Measurements from ENCODE around the gene CSMD2. TPM values are rescaled to one million over a fixed set of nuclear protein-coding genes. Genes with fewer than 3 reads are reported as not detected.

The CSMD2 gene
- total RNA-seq, 1 donor from 2014 or later: 0.52 TPM

DNA sequence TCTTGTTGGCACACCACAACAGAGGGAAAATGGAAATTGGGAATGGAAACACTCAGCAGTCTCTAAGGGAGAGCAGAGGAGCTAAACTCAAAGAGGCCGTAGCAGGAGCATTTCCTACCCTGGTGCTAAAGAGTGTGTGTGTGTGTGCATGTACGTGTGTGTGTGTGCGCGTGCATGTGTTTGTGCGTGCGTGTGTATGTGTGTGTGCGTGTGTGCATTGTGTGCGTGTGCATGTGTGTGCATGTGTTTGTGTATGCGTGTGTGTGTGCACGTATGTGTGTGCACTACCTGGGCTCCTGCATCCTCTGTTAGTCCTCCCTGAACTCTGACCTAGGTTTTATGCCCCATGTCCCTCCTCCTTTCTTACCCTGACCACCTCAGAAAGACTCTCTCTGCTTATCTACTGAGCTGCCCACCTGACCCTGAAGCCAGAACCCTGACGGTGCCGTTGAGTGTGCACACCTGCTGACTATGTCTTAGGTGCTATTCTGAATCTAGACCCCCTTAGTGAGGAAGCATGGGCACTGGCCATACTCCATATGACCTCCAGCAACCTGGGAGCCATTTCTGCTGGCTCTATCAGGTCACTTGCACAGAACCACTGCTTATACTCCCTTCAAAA lies 458.3 kb downstream of the CSMD2 start:
- Histone ChIP-seq H3K36me3 (ENCODE audit: control insufficient read depth in 3 of 3, insufficient read depth in 3 of 3, low read length in 3 of 3) (no peaks in the 10 kb centered on the region), H3K9ac (ENCODE audit: low read depth in 1 of 3, low read length in 3 of 3) (no peak overlapping the region), H3K4me1 (ENCODE audit: control insufficient read depth in 3 of 3, insufficient read depth in 3 of 3, low read length in 3 of 3) (no peaks in the 10 kb centered on the region), H3K4me3 (ENCODE audit: low read length in 3 of 3) (no peak overlapping the region), H3K9me3 (ENCODE audit: control insufficient read depth in 3 of 3, low read length in 3 of 3) (no peaks in the 10 kb centered on the region), H3K27me3 (ENCODE audit: control insufficient read depth in 3 of 3, insufficient read depth in 3 of 3, low read length in 3 of 3) (peaks cover 0 to 8% (median 0%) of the 10 kb centered on the region in 3 donors), H3K27ac (ENCODE audit: low read depth, low read length) (no peak overlapping the region)

GRCh38 chr1:33703464-33703863 lies 461.6 kb downstream of the CSMD2 start:
- H3K27ac ChIP-seq (ENCODE audit: low read depth, low read length): no peak overlapping the region
- peaks cover 0 to 8% (median 6%) of the 10 kb centered on the region in 3 donors for H3K27me3 ChIP-seq (ENCODE audit: control insufficient read depth in 3 of 3, insufficient read depth in 3 of 3, low read length in 3 of 3)
- H3K4me3 ChIP-seq (ENCODE audit: low read length in 3 of 3): no peak overlapping the region
- no peaks in the 10 kb centered on the region for H3K4me1 ChIP-seq (ENCODE audit: control insufficient read depth in 3 of 3, insufficient read depth in 3 of 3, low read length in 3 of 3)
- no peak overlapping the region for H3K9ac ChIP-seq (ENCODE audit: low read depth in 1 of 3, low read length in 3 of 3)
- H3K9me3 ChIP-seq (ENCODE audit: control insufficient read depth in 3 of 3, low read length in 3 of 3): no peaks in the 10 kb centered on the region
- H3K36me3 ChIP-seq (ENCODE audit: control insufficient read depth in 3 of 3, insufficient read depth in 3 of 3, low read length in 3 of 3): no peaks in the 10 kb centered on the region

DNA sequence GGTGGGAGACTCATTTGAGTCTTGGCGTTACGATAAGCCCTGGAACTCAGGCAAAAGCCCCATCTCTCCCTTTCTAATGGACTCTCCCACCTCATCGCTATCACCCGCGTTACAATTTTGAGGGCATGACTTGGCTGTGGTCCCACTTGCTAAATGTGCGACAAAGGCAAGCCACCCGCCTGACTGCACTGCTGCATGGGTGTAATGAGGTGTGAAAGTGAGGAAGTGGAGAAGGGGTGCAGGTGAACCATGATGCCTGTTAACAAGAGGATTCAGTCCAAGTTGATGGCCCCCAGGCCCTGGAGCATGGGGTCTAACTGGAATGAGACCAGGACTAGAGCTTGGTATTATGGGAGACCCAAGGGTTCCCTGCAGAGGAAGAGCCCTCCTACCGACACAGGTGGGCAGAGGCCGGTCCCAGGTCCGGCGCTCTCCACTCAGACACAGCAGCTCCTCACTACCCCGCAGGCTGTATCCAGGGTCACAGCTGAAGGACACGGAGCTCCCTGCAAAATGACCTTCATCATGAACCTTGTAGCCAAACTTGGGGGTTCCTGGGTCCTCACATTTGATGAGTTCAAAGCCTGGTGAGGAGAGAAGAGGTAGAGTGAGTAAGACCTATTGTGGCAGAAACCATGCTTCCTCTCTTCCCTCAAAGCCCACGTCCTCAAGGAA lies 466.5 kb downstream of the CSMD2 start:
- no peaks in the 10 kb centered on the region for H3K36me3 ChIP-seq (ENCODE audit: control insufficient read depth in 3 of 3, insufficient read depth in 3 of 3, low read length in 3 of 3)
- no peaks in the 10 kb centered on the region for H3K9me3 ChIP-seq (ENCODE audit: control insufficient read depth in 3 of 3, low read length in 3 of 3)
- no peaks in the 10 kb centered on the region for H3K4me1 ChIP-seq (ENCODE audit: control insufficient read depth in 3 of 3, insufficient read depth in 3 of 3, low read length in 3 of 3)
- no peak overlapping the region for H3K4me3 ChIP-seq (ENCODE audit: low read length in 3 of 3)
- peaks cover 4 to 18% (median 7%) of the 10 kb centered on the region in 3 donors for H3K27me3 ChIP-seq (ENCODE audit: control insufficient read depth in 3 of 3, insufficient read depth in 3 of 3, low read length in 3 of 3)
- H3K27ac ChIP-seq (ENCODE audit: low read depth, low read length): no peak overlapping the region
- no peak overlapping the region for H3K9ac ChIP-seq (ENCODE audit: low read depth in 1 of 3, low read length in 3 of 3)

DNA sequence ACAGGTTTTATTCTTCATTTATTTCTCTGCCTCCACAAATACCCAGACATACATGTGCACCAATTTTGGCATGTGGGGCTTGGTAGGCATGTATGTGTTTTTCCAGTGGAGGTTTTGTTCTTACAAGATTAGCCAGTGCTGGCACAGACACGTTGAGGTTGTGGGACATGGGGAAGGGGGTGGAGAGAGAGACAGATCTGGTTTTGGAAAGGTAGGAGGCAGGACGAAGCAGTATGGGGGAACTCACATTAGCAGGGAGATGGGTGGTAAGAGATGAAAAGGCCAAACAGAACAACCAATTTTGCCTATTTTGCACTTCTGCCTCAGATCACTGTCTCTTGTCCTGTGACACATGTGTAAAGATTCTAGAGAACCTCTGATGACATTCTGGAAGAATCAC lies 467.2 kb downstream of the CSMD2 start:
- Histone ChIP-seq H3K27ac (ENCODE audit: low read depth, low read length) (no peak overlapping the region), H3K36me3 (ENCODE audit: control insufficient read depth in 3 of 3, insufficient read depth in 3 of 3, low read length in 3 of 3) (no peaks in the 10 kb centered on the region), H3K9me3 (ENCODE audit: control insufficient read depth in 3 of 3, low read length in 3 of 3) (no peaks in the 10 kb centered on the region), H3K27me3 (ENCODE audit: control insufficient read depth in 3 of 3, insufficient read depth in 3 of 3, low read length in 3 of 3) (peaks cover 4 to 18% (median 7%) of the 10 kb centered on the region in 3 donors), H3K4me1 (ENCODE audit: control insufficient read depth in 3 of 3, insufficient read depth in 3 of 3, low read length in 3 of 3) (no peaks in the 10 kb centered on the region), H3K4me3 (ENCODE audit: low read length in 3 of 3) (no peak overlapping the region), H3K9ac (ENCODE audit: low read depth in 1 of 3, low read length in 3 of 3) (no peak overlapping the region)

- H3K4me3 ChIP-seq (ENCODE audit: low read length in 3 of 3): no peak overlapping the region
- H3K4me1 ChIP-seq (ENCODE audit: control insufficient read depth in 3 of 3, insufficient read depth in 3 of 3, low read length in 3 of 3): no peaks in the 10 kb centered on the region
- H3K9me3 ChIP-seq (ENCODE audit: control insufficient read depth in 3 of 3, low read length in 3 of 3): no peaks in the 10 kb centered on the region
- peaks cover 4 to 18% (median 7%) of the 10 kb centered on the region in 3 donors for H3K27me3 ChIP-seq (ENCODE audit: control insufficient read depth in 3 of 3, insufficient read depth in 3 of 3, low read length in 3 of 3)
- H3K9ac ChIP-seq (ENCODE audit: low read depth in 1 of 3, low read length in 3 of 3): no peak overlapping the region
- no peaks in the 10 kb centered on the region for H3K36me3 ChIP-seq (ENCODE audit: control insufficient read depth in 3 of 3, insufficient read depth in 3 of 3, low read length in 3 of 3)
- no peak overlapping the region for H3K27ac ChIP-seq (ENCODE audit: low read depth, low read length)
Measured at GRCh38 chr1:33696962-33697361, 468.1 kb downstream of the CSMD2 start.

DNA sequence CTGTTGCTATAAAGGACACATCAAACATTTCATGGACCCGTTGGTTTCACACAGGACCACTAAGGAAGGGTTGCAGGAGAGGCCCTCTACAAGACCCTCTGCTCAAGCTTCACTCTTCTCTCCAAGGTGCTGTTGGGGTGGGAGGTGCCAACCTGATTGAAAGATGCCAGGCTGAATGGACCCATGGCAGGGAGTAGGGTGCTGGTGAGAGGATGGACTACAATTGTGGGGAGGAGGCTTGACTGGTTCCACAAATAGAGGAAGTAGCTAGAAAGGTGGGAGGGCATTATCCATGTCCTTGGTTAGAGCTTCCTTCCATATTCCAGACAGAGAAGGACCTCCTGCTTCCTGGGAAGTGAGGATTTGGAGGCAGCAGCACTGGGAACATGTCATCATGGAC lies 468.7 kb downstream of the CSMD2 start:
- Histone ChIP-seq H3K4me1 (ENCODE audit: control insufficient read depth in 3 of 3, insufficient read depth in 3 of 3, low read length in 3 of 3) (no peaks in the 10 kb centered on the region), H3K36me3 (ENCODE audit: control insufficient read depth in 3 of 3, insufficient read depth in 3 of 3, low read length in 3 of 3) (no peaks in the 10 kb centered on the region), H3K9ac (ENCODE audit: low read depth in 1 of 3, low read length in 3 of 3) (no peak overlapping the region), H3K9me3 (ENCODE audit: control insufficient read depth in 3 of 3, low read length in 3 of 3) (no peaks in the 10 kb centered on the region), H3K27me3 (ENCODE audit: control insufficient read depth in 3 of 3, insufficient read depth in 3 of 3, low read length in 3 of 3) (peaks cover 4 to 18% (median 7%) of the 10 kb centered on the region in 3 donors), H3K27ac (ENCODE audit: low read depth, low read length) (no peak overlapping the region), H3K4me3 (ENCODE audit: low read length in 3 of 3) (no peak overlapping the region)

DNA sequence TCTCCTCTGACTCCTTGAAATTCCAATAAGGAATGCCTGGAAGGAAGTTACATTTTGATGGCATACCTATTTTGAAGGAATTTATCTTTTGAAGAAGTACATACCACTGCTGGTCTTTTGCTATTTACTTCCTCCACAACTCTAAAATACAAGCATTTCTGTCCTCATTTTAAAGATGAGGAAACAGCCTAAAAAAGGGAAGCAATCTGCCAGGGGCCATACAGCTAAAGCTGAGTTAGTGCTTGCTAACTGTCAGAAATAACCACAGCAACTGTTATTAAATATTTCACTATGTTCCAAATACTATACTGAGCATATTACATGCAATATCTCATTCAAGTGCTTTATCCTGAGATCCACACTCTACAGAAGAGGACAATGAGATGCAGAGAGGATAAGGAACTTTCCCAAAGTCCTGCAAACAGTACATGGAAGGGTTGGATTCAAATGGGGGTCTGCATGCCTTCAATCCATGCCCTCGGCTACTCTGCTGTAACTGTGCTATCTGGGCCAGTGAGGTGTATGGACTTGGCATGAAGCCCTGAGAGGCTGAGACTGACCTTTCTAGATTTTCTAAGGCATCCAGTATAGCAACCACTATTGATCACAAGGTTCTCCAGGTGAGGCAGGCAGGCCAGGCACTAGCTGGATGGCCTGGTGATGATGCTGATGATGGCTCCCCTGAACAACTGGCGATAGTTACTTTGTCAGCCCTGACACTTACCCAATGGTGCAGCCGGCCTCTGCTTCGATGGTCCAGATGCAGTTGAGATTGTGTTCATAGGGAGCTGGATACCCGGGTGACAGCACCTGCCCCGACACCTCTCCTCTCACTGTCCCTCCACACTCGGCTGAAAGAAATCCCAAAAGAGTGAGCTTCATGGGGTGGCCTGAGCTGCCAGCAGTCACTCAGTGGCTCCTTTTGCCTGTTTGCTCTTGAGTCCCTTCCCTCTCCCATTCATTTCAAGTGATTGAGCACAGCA lies 472.5 kb downstream of the CSMD2 start:
- Histone ChIP-seq H3K9ac (ENCODE audit: low read depth in 1 of 3, low read length in 3 of 3) (no peak overlapping the region), H3K27me3 (ENCODE audit: control insufficient read depth in 3 of 3, insufficient read depth in 3 of 3, low read length in 3 of 3) (peaks cover 4 to 13% (median 12%) of the 10 kb centered on the region in 3 donors)

DNA sequence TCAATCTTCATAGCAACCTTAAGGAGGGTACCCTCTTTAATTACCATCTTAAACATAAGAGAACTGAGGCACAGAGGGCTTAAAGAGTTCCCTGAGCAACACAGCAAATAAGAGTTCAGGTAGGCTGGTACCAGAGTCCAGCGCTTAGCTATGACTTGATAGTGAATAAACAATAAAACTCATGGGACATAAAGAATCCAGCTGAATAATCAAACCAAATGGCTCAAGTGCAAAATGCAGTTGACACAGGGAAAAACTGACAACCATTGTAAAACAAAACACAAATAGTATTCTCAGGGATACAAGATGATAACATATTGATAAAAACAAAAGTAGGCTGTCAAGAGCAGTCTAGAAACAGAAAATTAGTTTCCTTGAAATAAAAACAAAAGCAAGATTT lies 478.0 kb downstream of the CSMD2 start:
- Histone ChIP-seq H3K27ac (ENCODE audit: low read depth, low read length) (no peak overlapping the region), H3K4me3 (ENCODE audit: low read length in 3 of 3) (no peak overlapping the region), H3K4me1 (ENCODE audit: control insufficient read depth in 3 of 3, insufficient read depth in 3 of 3, low read length in 3 of 3) (no peaks in the 10 kb centered on the region), H3K36me3 (ENCODE audit: control insufficient read depth in 3 of 3, insufficient read depth in 3 of 3, low read length in 3 of 3) (no peaks in the 10 kb centered on the region), H3K9ac (ENCODE audit: low read depth in 1 of 3, low read length in 3 of 3) (no peak overlapping the region), H3K27me3 (ENCODE audit: control insufficient read depth in 3 of 3, insufficient read depth in 3 of 3, low read length in 3 of 3) (peaks cover 5 to 22% (median 14%) of the 10 kb centered on the region in 3 donors), H3K9me3 (ENCODE audit: control insufficient read depth in 3 of 3, low read length in 3 of 3) (no peaks in the 10 kb centered on the region)

More for the DNA sequence above, 472.5 kb downstream of the CSMD2 start:
- Histone ChIP-seq H3K9me3 (ENCODE audit: control insufficient read depth in 3 of 3, low read length in 3 of 3) (no peaks in the 10 kb centered on the region), H3K36me3 (ENCODE audit: control insufficient read depth in 3 of 3, insufficient read depth in 3 of 3, low read length in 3 of 3) (no peaks in the 10 kb centered on the region), H3K27ac (ENCODE audit: low read depth, low read length) (no peak overlapping the region), H3K4me3 (ENCODE audit: low read length in 3 of 3) (no peak overlapping the region), H3K4me1 (ENCODE audit: control insufficient read depth in 3 of 3, insufficient read depth in 3 of 3, low read length in 3 of 3) (no peaks in the 10 kb centered on the region)

GRCh38 chr1:33686551-33686950 lies 478.5 kb downstream of the CSMD2 start:
- peaks cover 5 to 22% (median 14%) of the 10 kb centered on the region in 3 donors for H3K27me3 ChIP-seq (ENCODE audit: control insufficient read depth in 3 of 3, insufficient read depth in 3 of 3, low read length in 3 of 3)

More at GRCh38 chr1:33686551-33686950, 478.5 kb downstream of the CSMD2 start:
- H3K9me3 ChIP-seq (ENCODE audit: control insufficient read depth in 3 of 3, low read length in 3 of 3): no peaks in the 10 kb centered on the region
- no peaks in the 10 kb centered on the region for H3K36me3 ChIP-seq (ENCODE audit: control insufficient read depth in 3 of 3, insufficient read depth in 3 of 3, low read length in 3 of 3)
- no peaks in the 10 kb centered on the region for H3K4me1 ChIP-seq (ENCODE audit: control insufficient read depth in 3 of 3, insufficient read depth in 3 of 3, low read length in 3 of 3)
- no peak overlapping the region for H3K9ac ChIP-seq (ENCODE audit: low read depth in 1 of 3, low read length in 3 of 3)
- no peak overlapping the region for H3K27ac ChIP-seq (ENCODE audit: low read depth, low read length)
- H3K4me3 ChIP-seq (ENCODE audit: low read length in 3 of 3): no peak overlapping the region

Data from skeletal muscle tissue (tissue), 4 donors.